K562 (cell line): ENCODE data around the gene SORT1. TPM values are rescaled to one million over a fixed set of nuclear protein-coding genes. Genes with fewer than 3 reads are reported as not detected.

ENCODE experiments used
- ATAC-seq: fragments of 200-7000 bp; cut with Tn5 transposase; 3 replicates; pipeline ENCODE4 v1.9.1; 2020; ENCODE audit warnings: moderate library complexity
- BruUV-seq: library from RNA; stranded (reverse); fragments of 400-500 nt; replicated peaks from 2 replicates; lab custom pipeline; 2021; lab: Mats Ljungman, UMichigan
- CTCF ChIA-PET: fragments of 300-600 bp; formaldehyde crosslinking; extraction: SDS; loops from one replicate; lab custom pipeline; 2021; ENCODE audit warnings: low intra/inter-chr PET ratio; lab: Yijun Ruan, JAX
- POLR2A ChIA-PET: fragments of 300-600, 350-650 bp; sonication (Branson Sonifier 250); formaldehyde crosslinking; extraction: SDS; loops from one replicate; lab custom pipeline; 2021; ENCODE audit warnings: antibody characterized with exemption, inconsistent platforms; lab: Yijun Ruan, JAX
- DNase-seq, 4 experiments: peaks; one replicate each; pipeline versions ENCODE4 v3.0.0 to v3.0.0-alpha.2; 2011 to 2018; ENCODE audit warnings: low spot score in 3 of 4, mixed read lengths in 3 of 4; ENCODE audit errors: extremely low read depth in 1 of 4
- FAIRE-seq: peaks from 2 replicates; lab custom pipeline; 2011; peaks lifted over from hg19 to GRCh38; lab: Jason Lieb, UNC
- H2AFZ ChIP-seq: 2 replicates; pipeline ENCODE4 v1.6.0; 2011; ENCODE audit warnings: low read depth, low read length, control low read depth, inconsistent platforms
- H3K27ac ChIP-seq: fragments of 200-600 bp; 3 replicates; pipeline ENCODE4 v1.8.0; 2011; ENCODE audit warnings: low read depth, mild to moderate bottlenecking, control low read depth, inconsistent platforms, low read length, moderate library complexity, mixed read lengths; ENCODE audit errors: extremely low read depth
- H3K27me3 ChIP-seq, 2 experiments: fragments of 300-600 bp in 1 of 2; 2 replicates in 1 of 2; 3 replicates in 1 of 2; pipeline versions ENCODE4 v1.6.0 to v1.8.0; 2011; ENCODE audit warnings: inconsistent platforms in 2 of 2, low read length in 2 of 2, mild to moderate bottlenecking in 1 of 2, mixed read lengths in 1 of 2, moderate library complexity in 1 of 2; ENCODE audit not compliant: control insufficient read depth in 2 of 2, insufficient read depth in 2 of 2
- H3K36me3 ChIP-seq: fragments of 300-600 bp; 3 replicates; pipeline ENCODE4 v1.8.0; 2011; ENCODE audit warnings: mild to moderate bottlenecking, low read length, inconsistent platforms; ENCODE audit not compliant: control insufficient read depth, insufficient read depth
- H3K4me1 ChIP-seq, 2 experiments: fragments of 200-600 bp in 1 of 2; replicated peaks in 1 of 2; 2 replicates in 1 of 2; 3 replicates in 1 of 2; pipeline versions ENCODE4 v1.5.1 to v1.8.0; 2011; ENCODE audit warnings: inconsistent platforms in 2 of 2, low read length in 2 of 2, mild to moderate bottlenecking in 1 of 2, mixed read lengths in 1 of 2, moderate library complexity in 1 of 2; ENCODE audit not compliant: control insufficient read depth in 2 of 2, insufficient read depth in 2 of 2
- H3K4me2 ChIP-seq: 2 replicates; pipeline ENCODE4 v1.6.1; 2011; ENCODE audit warnings: low read length, control low read depth, inconsistent platforms, mixed read lengths; ENCODE audit not compliant: insufficient read depth
- H3K4me3 ChIP-seq: fragments of 200-600 bp; sonication (generic), shearing (Covaris generic); 2 replicates; pipeline ENCODE4 v1.5.1; 2016; ENCODE audit warnings: control low read depth, inconsistent platforms
- H3K79me2 ChIP-seq: fragments of 200-600 bp; 3 replicates; pipeline ENCODE4 v1.8.0; 2011; ENCODE audit warnings: low read length, inconsistent platforms; ENCODE audit not compliant: control insufficient read depth, insufficient read depth
- H3K9ac ChIP-seq, 2 experiments: 2 replicates each; pipeline versions ENCODE4 v1.6.0 to v1.6.1; 2011; ENCODE audit warnings: low read depth in 2 of 2, low read length in 2 of 2, control low read depth in 1 of 2, inconsistent platforms in 1 of 2, mild to moderate bottlenecking in 1 of 2, mixed read lengths in 1 of 2; ENCODE audit not compliant: insufficient read depth in 1 of 2
- H3K9me1 ChIP-seq: one replicate; pipeline ENCODE4 v1.6.0; 2011; ENCODE audit warnings: inconsistent platforms, mild to moderate bottlenecking, low read length, moderate library complexity; ENCODE audit not compliant: control insufficient read depth, insufficient read depth
- H3K9me3 ChIP-seq: replicated peaks from 2 replicates; pipeline ENCODE4 v1.5.1; 2011; ENCODE audit warnings: low read depth, low read length, inconsistent platforms; ENCODE audit not compliant: control insufficient read depth, insufficient read depth
- H4K20me1 ChIP-seq: replicated peaks from 2 replicates; pipeline ENCODE4 v1.6.1; 2011; ENCODE audit warnings: low read length, inconsistent platforms, mixed read lengths; ENCODE audit not compliant: control insufficient read depth, insufficient read depth
- CEBPB ChIP-seq: fragments of 450-650 bp; IDR thresholded peaks from 2 replicates; pipeline ENCODE4 v1.6.1; 2016; ENCODE audit warnings: missing genetic modification characterization, missing compliant biosample characterization
- DLX4 ChIP-seq: fragments of 250-450 bp; sonication (Bioruptor Pico); IDR thresholded peaks from 2 replicates; pipeline ENCODE4 v1.6.1; 2021; ENCODE audit warnings: mild to moderate bottlenecking
- E4F1 ChIP-seq: fragments of 250-450 bp; sonication (Bioruptor Pico); IDR thresholded peaks from 2 replicates; pipeline ENCODE4 v1.5.0; 2021; ENCODE audit warnings: mild to moderate bottlenecking, borderline replicate concordance
- ERF ChIP-seq: fragments of 450-650 bp; formaldehyde crosslinking; IDR thresholded peaks from 2 replicates; pipeline ENCODE4 v1.4.0; 2020; ENCODE audit warnings: mild to moderate bottlenecking, mixed read lengths
- ILF3 ChIP-seq: fragments of 450-650 bp; IDR thresholded peaks from 2 replicates; pipeline ENCODE4 v1.6.1; 2018; ENCODE audit warnings: antibody characterized with exemption, mild to moderate bottlenecking, moderate library complexity, borderline replicate concordance
- LARP7 ChIP-seq: fragments of 450-650 bp; IDR thresholded peaks from 2 replicates; pipeline ENCODE4 v1.6.1; 2016
- MXD1 ChIP-seq: fragments of 250-450 bp; sonication (Bioruptor Pico); IDR thresholded peaks from 2 replicates; pipeline ENCODE4 v1.8.0; 2021; ENCODE audit warnings: borderline replicate concordance, mild to moderate bottlenecking, moderate library complexity; ENCODE audit not compliant: poor library complexity, severe bottlenecking
- RFX1 ChIP-seq: fragments of 450-650 bp; IDR thresholded peaks from 2 replicates; pipeline ENCODE4 v1.6.1; 2016; ENCODE audit warnings: mild to moderate bottlenecking, moderate library complexity
- SIN3B ChIP-seq: fragments of 450-650 bp; IDR thresholded peaks from 2 replicates; pipeline ENCODE4 v1.6.1; 2017; ENCODE audit warnings: low read depth, mild to moderate bottlenecking, moderate library complexity
- WGBS: fragments of 100-300 bp; shearing (Covaris generic); methylation state at CpG from one replicate; pipeline ENCODE4 v1.1.6; 2016; ENCODE audit warnings: low coverage, mixed read lengths; ENCODE audit not compliant: insufficient coverage; ENCODE audit errors: missing lambda C conversion rate; 5-methylcytosine and 5-hydroxymethylcytosine counted together
- in situ Hi-C: fragments of 300-500 bp; cut with MboI; formaldehyde crosslinking; loops from 4 replicates; pipeline ENCODE4 v1.15.0; 2018; ENCODE audit warnings: inconsistent platforms, mixed read lengths
- intact Hi-C: fragments of 100-400 bp; cut with micrococcal nuclease; formaldehyde crosslinking; loops from 2 replicates; pipeline ENCODE4 v1.14.2; 2022
- polyA plus RNA-seq, 8 experiments: library from polyadenylated mRNA; depleted of rRNA in 4 of 8; stranded (reverse) in 5 of 8; unstranded in 3 of 8; fragments of >200 nt; fragmentation: Nextera tagmentation in 2 of 8; fragmentation: Illumina TruSeq in 1 of 8; extraction: Ambion mirVana in 2 of 8; extraction: Trizol in 1 of 8; gene quantifications; 2 replicates each; pipeline versions ENCODE4 v1.2.1 to v1.2.3, GENCODE V29; 2011 to 2014; ENCODE audit warnings: inconsistent platforms in 1 of 8, missing spikeins in 1 of 8
- total RNA-seq, 7 experiments: library from RNA; depleted of rRNA in 6 of 7; stranded (reverse); fragments of >200 nt in 6 of 7; fragmentation: Illumina TruSeq in 2 of 7; extraction: Trizol in 2 of 7; gene quantifications; 2 replicates each; pipeline versions ENCODE4 v1.2.1 to v1.2.3, GENCODE V29; 2011 to 2021; ENCODE audit warnings: low replicate concordance in 1 of 7
- TF ChIP-seq, protein P1 (sequence below): sonication (generic); formaldehyde crosslinking; IDR thresholded peaks from 2 replicates; pipeline ENCODE4 v1.8.0; 2023; ENCODE audit warnings: mild to moderate bottlenecking, missing genetic modification reagents
- TF ChIP-seq, protein P2 (sequence below): fragments of 250-450 bp; sonication (Bioruptor Pico); IDR thresholded peaks from 2 replicates; pipeline ENCODE4 v1.4.0; 2020; ENCODE audit warnings: mild to moderate bottlenecking, moderate library complexity

SORT1 gene
- total and polyA plus RNA-seq, 9 of the 15 experiments (the other 6 are each of a cell fraction or from before 2014, with no cell fraction given): 27.4 to 112 (median 65.0) TPM

GRCh38 chr1:109388884-109389637 lies 8.7 kb downstream of the SORT1 start:
- H3K36me3 ChIP-seq: peaks cover 25% of the 10 kb centered on the region
- intact Hi-C loops: no loop called here
- ChIA-PET CTCF (no interaction called here), POLR2A (interaction anchor here (0.6 to 4.6 kb wide), 14 partner anchors 10 to 198 kb away, joined by 3 to 35 read pairs (median 4); partner anchors contain the start of genes MYBPHL and PSRC1)
- H2AFZ ChIP-seq: peak overlapping the region; percentile 51
- no peaks in the 10 kb centered on the region for H3K27me3 ChIP-seq
- no peaks in the 10 kb centered on the region for H4K20me1 ChIP-seq
- peak overlapping the region; percentile 93 for H3K4me2 ChIP-seq
- H3K4me3 ChIP-seq: peak overlapping the region; percentile 41
- H3K9me3 ChIP-seq: peaks cover 2% of the 10 kb centered on the region; the same call in 1 of the 2 replicates
- H3K79me2 ChIP-seq: peaks cover 100% of the 10 kb centered on the region
- FAIRE-seq (no peak), DNase-seq (peak; percentile 55 to 78 (median 58)), ATAC-seq (peak; percentile 9)
- WGBS: 3% methylated on average over 7 of the region's 7 CpGs
- TSS peak; percentile 61 for BruUV-seq
- no peaks in the 10 kb centered on the region for H3K9me1 ChIP-seq
- H3K4me1 ChIP-seq: peaks cover 31 to 82% of the 10 kb centered on the region in 2 experiments
- in situ Hi-C loops: no loop called here
- peak overlapping the region; percentile 92 for H3K27ac ChIP-seq
- H3K9ac ChIP-seq: peak overlapping the region; percentile 73 to 86; a peak in 3 of 4 replicates
- TF ChIP-seq, protein P1, sequence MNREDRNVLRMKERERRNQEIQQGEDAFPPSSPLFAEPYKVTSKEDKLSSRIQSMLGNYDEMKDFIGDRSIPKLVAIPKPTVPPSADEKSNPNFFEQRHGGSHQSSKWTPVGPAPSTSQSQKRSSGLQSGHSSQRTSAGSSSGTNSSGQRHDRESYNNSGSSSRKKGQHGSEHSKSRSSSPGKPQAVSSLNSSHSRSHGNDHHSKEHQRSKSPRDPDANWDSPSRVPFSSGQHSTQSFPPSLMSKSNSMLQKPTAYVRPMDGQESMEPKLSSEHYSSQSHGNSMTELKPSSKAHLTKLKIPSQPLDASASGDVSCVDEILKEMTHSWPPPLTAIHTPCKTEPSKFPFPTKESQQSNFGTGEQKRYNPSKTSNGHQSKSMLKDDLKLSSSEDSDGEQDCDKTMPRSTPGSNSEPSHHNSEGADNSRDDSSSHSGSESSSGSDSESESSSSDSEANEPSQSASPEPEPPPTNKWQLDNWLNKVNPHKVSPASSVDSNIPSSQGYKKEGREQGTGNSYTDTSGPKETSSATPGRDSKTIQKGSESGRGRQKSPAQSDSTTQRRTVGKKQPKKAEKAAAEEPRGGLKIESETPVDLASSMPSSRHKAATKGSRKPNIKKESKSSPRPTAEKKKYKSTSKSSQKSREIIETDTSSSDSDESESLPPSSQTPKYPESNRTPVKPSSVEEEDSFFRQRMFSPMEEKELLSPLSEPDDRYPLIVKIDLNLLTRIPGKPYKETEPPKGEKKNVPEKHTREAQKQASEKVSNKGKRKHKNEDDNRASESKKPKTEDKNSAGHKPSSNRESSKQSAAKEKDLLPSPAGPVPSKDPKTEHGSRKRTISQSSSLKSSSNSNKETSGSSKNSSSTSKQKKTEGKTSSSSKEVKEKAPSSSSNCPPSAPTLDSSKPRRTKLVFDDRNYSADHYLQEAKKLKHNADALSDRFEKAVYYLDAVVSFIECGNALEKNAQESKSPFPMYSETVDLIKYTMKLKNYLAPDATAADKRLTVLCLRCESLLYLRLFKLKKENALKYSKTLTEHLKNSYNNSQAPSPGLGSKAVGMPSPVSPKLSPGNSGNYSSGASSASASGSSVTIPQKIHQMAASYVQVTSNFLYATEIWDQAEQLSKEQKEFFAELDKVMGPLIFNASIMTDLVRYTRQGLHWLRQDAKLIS (CRISPR knock-in tag): 0 out of 2 replicates have a peak, but pooled peaks have one; percentile 35
- no peak for TF ChIP-seq DLX4 (CRISPR knock-in tag)
- TF ChIP-seq CEBPB: peak; percentile 69
- no peak for TF ChIP-seq ERF (CRISPR knock-in tag)
- TF ChIP-seq E4F1 (CRISPR knock-in tag): 0 out of 2 replicates have a peak, but pooled peaks have one; percentile 44
- 0 out of 2 replicates have a peak, but pooled peaks have one; percentile 14 for TF ChIP-seq ILF3
- TF ChIP-seq MXD1 (CRISPR knock-in tag): no peak
- no peak for TF ChIP-seq SIN3B
- no peak for TF ChIP-seq LARP7
- TF ChIP-seq, protein P2, sequence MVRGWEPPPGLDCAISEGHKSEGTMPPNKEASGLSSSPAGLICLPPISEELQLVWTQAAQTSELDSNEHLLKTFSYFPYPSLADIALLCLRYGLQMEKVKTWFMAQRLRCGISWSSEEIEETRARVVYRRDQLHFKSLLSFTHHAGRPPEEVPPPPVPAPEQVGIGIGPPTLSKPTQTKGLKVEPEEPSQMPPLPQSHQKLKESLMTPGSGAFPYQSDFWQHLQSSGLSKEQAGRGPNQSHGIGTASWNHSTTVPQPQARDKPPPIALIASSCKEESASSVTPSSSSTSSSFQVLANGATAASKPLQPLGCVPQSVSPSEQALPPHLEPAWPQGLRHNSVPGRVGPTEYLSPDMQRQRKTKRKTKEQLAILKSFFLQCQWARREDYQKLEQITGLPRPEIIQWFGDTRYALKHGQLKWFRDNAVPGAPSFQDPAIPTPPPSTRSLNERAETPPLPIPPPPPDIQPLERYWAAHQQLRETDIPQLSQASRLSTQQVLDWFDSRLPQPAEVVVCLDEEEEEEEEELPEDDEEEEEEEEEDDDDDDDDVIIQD (CRISPR knock-in tag): no peak
- TF ChIP-seq RFX1: no peak
